IMR-90 (cell line): ENCODE measurements around the gene EYS. TPM values are rescaled to one million over a fixed set of nuclear protein-coding genes. Genes with fewer than 3 reads are reported as not detected.

ENCODE experiments used
- ATAC-seq: fragments of 200-7000 bp; cut with Tn5 transposase; 2 replicates; pipeline ENCODE4 v1.9.1; 2020; ENCODE audit warnings: low read depth, mild to moderate bottlenecking, moderate library complexity
- BruUV-seq: library from RNA; stranded (reverse); fragments of 400-500 nt; replicated peaks from 2 replicates; lab custom pipeline; 2021; lab: Mats Ljungman, UMichigan
- CTCF ChIA-PET: fragments of 300-600 bp; formaldehyde crosslinking; extraction: SDS; loops from one replicate; lab custom pipeline; 2021; ENCODE audit warnings: antibody characterized with exemption; lab: Yijun Ruan, JAX
- POLR2A ChIA-PET: fragments of 300-600 bp; sonication (Branson Sonifier 250); formaldehyde crosslinking; loops from one replicate; lab custom pipeline; 2022; ENCODE audit warnings: antibody characterized with exemption; ENCODE audit not compliant: unreplicated experiment; lab: Charles Lee
- DNase-seq: peaks from one replicate; pipeline ENCODE4 v3.0.0; 2013
- H2AFZ ChIP-seq: replicated peaks from 2 replicates; pipeline ENCODE3; 2013; ENCODE audit warnings: low read length, mild to moderate bottlenecking; ENCODE audit not compliant: poor library complexity
- H2AK5ac ChIP-seq: 2 replicates; pipeline ENCODE4 v1.6.1; 2013; ENCODE audit warnings: low read depth, low read length, inconsistent platforms
- H2AK9ac ChIP-seq: replicated peaks from 2 replicates; pipeline ENCODE3; 2013; ENCODE audit warnings: mild to moderate bottlenecking, low read depth, low read length, moderate library complexity; ENCODE audit not compliant: poor library complexity
- H2BK120ac ChIP-seq: 2 replicates; pipeline ENCODE4 v1.6.1; 2013; ENCODE audit warnings: low read depth, low read length, inconsistent platforms
- H2BK15ac ChIP-seq: 3 replicates; pipeline ENCODE4 v1.6.1; 2013; ENCODE audit warnings: low read depth, low read length, inconsistent platforms
- H2BK20ac ChIP-seq: 2 replicates; pipeline ENCODE4 v1.6.1; 2013; ENCODE audit warnings: low read depth, mild to moderate bottlenecking, inconsistent platforms, low read length, moderate library complexity
- H2BK5ac ChIP-seq: 2 replicates; pipeline ENCODE4 v1.6.1; 2013; ENCODE audit warnings: mild to moderate bottlenecking, low read depth, low read length, inconsistent platforms; ENCODE audit not compliant: poor library complexity, severe bottlenecking
- H3K14ac ChIP-seq: replicated peaks from 2 replicates; pipeline ENCODE4 v1.6.1; 2013; ENCODE audit warnings: low read depth, low read length, inconsistent platforms
- H3K18ac ChIP-seq: 2 replicates; pipeline ENCODE4 v1.6.1; 2013; ENCODE audit warnings: low read depth, low read length, control low read depth
- H3K23ac ChIP-seq: 2 replicates; pipeline ENCODE4 v1.6.1; 2013; ENCODE audit warnings: low read depth, low read length, inconsistent platforms
- H3K27ac ChIP-seq: 2 replicates; pipeline ENCODE4 v1.5.1; 2013; ENCODE audit warnings: mild to moderate bottlenecking, control low read depth, low read length; ENCODE audit not compliant: insufficient read depth
- H3K27me3 ChIP-seq: 2 replicates; pipeline ENCODE4 v1.6.1; 2013; ENCODE audit warnings: low read length; ENCODE audit not compliant: control insufficient read depth, insufficient read depth
- H3K36me3 ChIP-seq: 2 replicates; pipeline ENCODE4 v1.6.1; 2013; ENCODE audit warnings: low read length, mixed read lengths; ENCODE audit not compliant: control insufficient read depth, insufficient read depth
- H3K4ac ChIP-seq: 2 replicates; pipeline ENCODE4 v1.6.1; 2013; ENCODE audit warnings: low read depth, low read length, inconsistent platforms
- H3K4me1 ChIP-seq: 2 replicates; pipeline ENCODE4 v1.6.1; 2013; ENCODE audit warnings: low read length, mixed read lengths; ENCODE audit not compliant: control insufficient read depth, insufficient read depth
- H3K4me2 ChIP-seq: 2 replicates; pipeline ENCODE4 v1.6.1; 2013; ENCODE audit warnings: low read depth, mild to moderate bottlenecking, control low read depth, low read length, moderate library complexity
- H3K4me3 ChIP-seq: 2 replicates; pipeline ENCODE4 v1.5.1; 2013; ENCODE audit warnings: low read depth, mild to moderate bottlenecking, control low read depth, low read length, moderate library complexity; ENCODE audit not compliant: insufficient read depth
- H3K56ac ChIP-seq: 2 replicates; pipeline ENCODE4 v1.6.1; 2013; ENCODE audit warnings: low read length, inconsistent platforms; ENCODE audit not compliant: insufficient read depth; ENCODE audit errors: extremely low read depth
- H3K79me1 ChIP-seq, 2 experiments: 2 replicates each; pipeline ENCODE4 v1.6.1; 2013; ENCODE audit warnings: low read length in 2 of 2, inconsistent platforms in 1 of 2, low read depth in 1 of 2
- H3K9ac ChIP-seq: 2 replicates; pipeline ENCODE4 v1.6.1; 2013; ENCODE audit warnings: low read depth, low read length, control low read depth
- H3K9me1 ChIP-seq: 2 replicates; pipeline ENCODE4 v1.6.1; 2013; ENCODE audit warnings: low read length, inconsistent platforms; ENCODE audit not compliant: insufficient read depth
- H3K9me3 ChIP-seq: 2 replicates; pipeline ENCODE4 v1.6.1; 2013; ENCODE audit warnings: low read length; ENCODE audit not compliant: control insufficient read depth, insufficient read depth
- H4K20me1 ChIP-seq: 2 replicates; pipeline ENCODE4 v1.6.1; 2013; ENCODE audit warnings: low read length, inconsistent platforms; ENCODE audit not compliant: insufficient read depth
- H4K5ac ChIP-seq: 2 replicates; pipeline ENCODE4 v1.6.1; 2013; ENCODE audit warnings: mild to moderate bottlenecking, low read depth, low read length, control low read depth
- H4K8ac ChIP-seq, 2 experiments: 2 replicates each; pipeline ENCODE4 v1.6.1; 2013; ENCODE audit warnings: low read depth in 2 of 2, low read length in 2 of 2, control low read depth in 1 of 2, inconsistent platforms in 1 of 2
- H4K91ac ChIP-seq: 2 replicates; pipeline ENCODE4 v1.6.1; 2013; ENCODE audit warnings: low read depth, low read length, inconsistent platforms; ENCODE audit not compliant: insufficient read depth
- MAFK ChIP-seq: IDR thresholded peaks from 2 replicates; pipeline ENCODE4 v1.6.1; 2012; ENCODE audit warnings: low read depth, low read length, improper control_type of control experiment
- NFE2L2 ChIP-seq: fragments of 150-350 bp; IDR thresholded peaks from 2 replicates; pipeline ENCODE4 v1.6.1; 2016; ENCODE audit warnings: low read depth, mild to moderate bottlenecking, low read length
- POLR2A ChIP-seq: IDR thresholded peaks from 2 replicates; pipeline ENCODE4 v1.6.1; 2012; ENCODE audit warnings: mild to moderate bottlenecking, low read depth, low read length
- WGBS, 2 experiments: methylation state at CpG; one replicate each; pipeline versions ENCODE4 v1.1.5 to v1.1.7; 2013; ENCODE audit warnings: missing lambda C conversion rate in 2 of 2; ENCODE audit not compliant: insufficient read length in 1 of 2; ENCODE audit errors: extremely low coverage in 2 of 2; 5-methylcytosine and 5-hydroxymethylcytosine counted together
- dilution Hi-C: fragments of 300-500 bp; cut with HindIII; formaldehyde crosslinking; loops from one replicate; pipeline ENCODE4 v1.14.3; 2018; ENCODE audit warnings: low sequenced_read_pairs; ENCODE audit not compliant: unreplicated experiment
- in situ Hi-C: fragments of 300-500 bp; cut with MboI; formaldehyde crosslinking; loops from 3 replicates; pipeline ENCODE4 v1.14.3; 2019; ENCODE audit warnings: low sequenced_read_pairs, inconsistent platforms, mixed read lengths
- intact Hi-C: fragments of 100-400 bp; cut with micrococcal nuclease; formaldehyde crosslinking; loops from 2 replicates; pipeline ENCODE4 v1.10.0; 2022
- polyA plus RNA-seq, 3 experiments: library from polyadenylated mRNA; depleted of rRNA; stranded (reverse); fragments of >200 nt; gene quantifications; 2 replicates each; pipeline ENCODE4 v1.2.3, GENCODE V29; 2012; ENCODE audit warnings: low replicate concordance in 1 of 3
- total RNA-seq: library from RNA; depleted of rRNA; stranded (reverse); fragments of >200 nt; gene quantifications from 2 replicates; pipeline ENCODE4 v1.2.3, GENCODE V29; 2012

The EYS gene
- total and polyA plus RNA-seq, 2 of the 4 experiments (the other 2 are of a cell fraction): under 0.01 TPM; not detected in 1

GRCh38 chr6:63881791-63882190, 1825.2 kb downstream of the EYS start:
- Histone ChIP-seq H2BK20ac (no peak overlapping the region), H3K14ac (no peak overlapping the region), H3K4me3 (no peak overlapping the region), H4K8ac (no peak overlapping the region), H3K56ac (no peak overlapping the region), H2BK120ac (no peak overlapping the region), H3K18ac (no peak overlapping the region), H4K20me1 (no peaks in the 10 kb centered on the region), H2AK9ac (no peak overlapping the region), H3K9me3 (peaks cover 3% of the 10 kb centered on the region; the same call in 1 of the 2 replicates), H2BK5ac (no peak overlapping the region), H4K91ac (no peak overlapping the region), H2AFZ (no peak overlapping the region), H3K79me1 (no peaks in the 10 kb centered on the region), H3K4me1 (no peaks in the 10 kb centered on the region), H3K4me2 (no peak overlapping the region), H3K9me1 (no peaks in the 10 kb centered on the region), H2AK5ac (no peak overlapping the region), H3K9ac (no peak overlapping the region), H2BK15ac (no peak overlapping the region), H3K27me3 (no peaks in the 10 kb centered on the region), H3K27ac (no peak overlapping the region), H3K4ac (no peak overlapping the region), H3K36me3 (no peaks in the 10 kb centered on the region), H4K5ac (no peak overlapping the region), H3K23ac (no peak overlapping the region)
- dilution Hi-C loops: no loop called here
- no TSS peak for BruUV-seq
- intact Hi-C loops: no loop called here
- DNase-seq (no peak), ATAC-seq (no peak)
- POLR2A ChIA-PET: no interaction called here
- TF ChIP-seq NFE2L2 (no peak), MAFK (peak; percentile 81), POLR2A (no peak)
- no CpG with 5 or more reads among the region's 1 CpG for WGBS, 2 experiments
- in situ Hi-C loops: no loop called here
- CTCF ChIA-PET: interaction anchor here (0.7 kb wide), 1 partner anchor 27 kb away, joined by 3 read pairs; no protein-coding TSS in a partner anchor
